ENCODE data around the gene TNKS2.

DNA sequence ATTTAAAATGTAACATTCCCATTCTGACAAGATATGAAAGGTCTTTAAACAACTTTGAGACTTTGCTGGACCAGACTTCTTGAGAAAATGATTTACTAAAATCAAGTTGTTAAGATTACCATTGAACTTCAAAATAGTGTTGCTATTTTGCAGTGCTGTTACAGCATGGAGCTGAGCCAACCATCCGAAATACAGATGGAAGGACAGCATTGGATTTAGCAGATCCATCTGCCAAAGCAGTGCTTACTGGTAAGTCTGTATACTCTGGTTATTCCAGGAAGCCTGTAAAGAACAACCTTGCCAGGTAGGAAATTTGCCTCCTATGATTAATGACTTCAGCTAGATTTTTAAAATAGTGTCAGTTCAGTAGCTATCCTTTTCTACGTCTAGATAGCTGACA, 18.8 kb downstream of the TNKS2 start:
- TF ChIP-seq POLR2AphosphoS5 (IDR thresholded peaks at IDR 0.05) (no peak), POLR2A (IDR thresholded peaks at IDR 0.05) (no peak)

Data from prostate gland (tissue), 1 donor.